H1 (cell line): Measurements from ENCODE around the gene PUS3. TPM values are rescaled to one million over a fixed set of nuclear protein-coding genes. Genes with fewer than 3 reads are reported as not detected.
A peak's percentile ranks its signal among the peaks of the same experiment; 100 is the strongest.

ENCODE experiments used
- CTCF ChIA-PET: fragments of 300-600 bp; sonication (Branson Sonifier 250); formaldehyde crosslinking; loops from one replicate; lab custom pipeline; 2021; ENCODE audit not compliant: partially characterized antibody; lab: Charles Lee
- POLR2A ChIA-PET: fragments of 300-600 bp; sonication (Branson Sonifier 250); formaldehyde crosslinking; loops from one replicate; lab custom pipeline; 2021; ENCODE audit warnings: inconsistent platforms; ENCODE audit not compliant: partially characterized antibody; lab: Charles Lee
- DNase-seq, 2 experiments: peaks; one replicate each; pipeline versions ENCODE4 v3.0.0 to v3.0.0-alpha.2; 2010 to 2022; ENCODE audit warnings: low spot score in 2 of 2, low read depth in 1 of 2, mixed read lengths in 1 of 2
- FAIRE-seq: peaks from 2 replicates; lab custom pipeline; 2011; peaks lifted over from hg19 to GRCh38; lab: Jason Lieb, UNC
- H2AFZ ChIP-seq: 2 replicates; pipeline ENCODE4 v1.8.1; 2012; ENCODE audit warnings: low read length, inconsistent platforms
- H2AK5ac ChIP-seq: 2 replicates; pipeline ENCODE4 v1.6.1; 2013; ENCODE audit warnings: low read depth, low read length
- H2BK120ac ChIP-seq: replicated peaks from 2 replicates; pipeline ENCODE3; 2013; ENCODE audit warnings: low read depth, low read length, inconsistent platforms
- H2BK12ac ChIP-seq: 2 replicates; pipeline ENCODE4 v1.6.1; 2013; ENCODE audit warnings: low read depth, low read length
- H2BK15ac ChIP-seq: 2 replicates; pipeline ENCODE4 v1.6.1; 2013; ENCODE audit warnings: low read length
- H2BK20ac ChIP-seq: 2 replicates; pipeline ENCODE4 v1.6.1; 2013; ENCODE audit warnings: low read length
- H2BK5ac ChIP-seq: 2 replicates; pipeline ENCODE4 v1.6.1; 2013; ENCODE audit warnings: low read depth, low read length
- H3K14ac ChIP-seq: 2 replicates; pipeline ENCODE4 v1.6.1; 2013; ENCODE audit warnings: inconsistent platforms; ENCODE audit not compliant: insufficient read length
- H3K18ac ChIP-seq: 2 replicates; pipeline ENCODE4 v1.6.1; 2013; ENCODE audit warnings: low read length; ENCODE audit errors: extremely low read depth
- H3K23ac ChIP-seq: 2 replicates; pipeline ENCODE4 v1.6.1; 2013; ENCODE audit warnings: inconsistent platforms; ENCODE audit not compliant: insufficient read length
- H3K23me2 ChIP-seq: 2 replicates; pipeline ENCODE4 v1.6.1; 2013; ENCODE audit warnings: low read depth, low read length
- H3K27ac ChIP-seq: 2 replicates; pipeline ENCODE4 v1.6.1; 2011; ENCODE audit warnings: low read depth, low read length, inconsistent platforms
- H3K27me3 ChIP-seq, 4 experiments: replicated peaks in 1 of 4; 1 replicate in 1 of 4; 2 replicates in 3 of 4; pipeline versions ENCODE4 v1.6.1 to v1.8.1; 2011 to 2013; ENCODE audit warnings: low read length in 3 of 4, mild to moderate bottlenecking in 3 of 4, inconsistent platforms in 2 of 4, mixed read lengths in 2 of 4, moderate library complexity in 1 of 4; ENCODE audit not compliant: control insufficient read depth in 3 of 4, insufficient read depth in 3 of 4; ENCODE audit errors: extremely low read depth in 1 of 4
- H3K36me3 ChIP-seq, 4 experiments: 2 replicates each; pipeline versions ENCODE4 v1.6.1 to v1.8.1; 2011 to 2013; ENCODE audit warnings: mild to moderate bottlenecking in 4 of 4, low read length in 3 of 4, moderate library complexity in 2 of 4, control low read depth in 1 of 4, inconsistent platforms in 1 of 4; ENCODE audit not compliant: insufficient read depth in 4 of 4, control insufficient read depth in 2 of 4
- H3K4ac ChIP-seq: replicated peaks from 2 replicates; pipeline ENCODE3; 2013; ENCODE audit warnings: low read length, low read depth, mixed read lengths, inconsistent platforms; ENCODE audit not compliant: insufficient read length
- H3K4me1 ChIP-seq, 4 experiments: replicated peaks in 1 of 4; 1 replicate in 1 of 4; 2 replicates in 3 of 4; pipeline versions ENCODE4 v1.6.1 to v1.8.1; 2011 to 2013; ENCODE audit warnings: low read length in 3 of 4, inconsistent platforms in 2 of 4, mixed read lengths in 1 of 4; ENCODE audit not compliant: insufficient read depth in 4 of 4, control insufficient read depth in 3 of 4
- H3K4me2 ChIP-seq, 2 experiments: 2 replicates each; pipeline versions ENCODE4 v1.6.1 to v1.8.1; 2011 to 2013; ENCODE audit warnings: low read depth in 2 of 2, low read length in 2 of 2, control low read depth in 1 of 2, inconsistent platforms in 1 of 2, mild to moderate bottlenecking in 1 of 2; ENCODE audit not compliant: insufficient read depth in 1 of 2
- H3K4me3 ChIP-seq, 4 experiments: fragments of 200-600, 300-600 bp in 1 of 4; sonication (generic), shearing (Covaris generic), sonication (Bioruptor Twin) in 1 of 4; 2 replicates each; pipeline versions ENCODE4 v1.5.1 to v1.8.1; 2011 to 2016; ENCODE audit warnings: low read length in 4 of 4, low read depth in 3 of 4, control low read depth in 2 of 4, inconsistent platforms in 2 of 4, mild to moderate bottlenecking in 2 of 4, mixed read lengths in 1 of 4, moderate library complexity in 1 of 4; ENCODE audit not compliant: insufficient read depth in 2 of 4; ENCODE audit errors: extremely low read depth in 1 of 4
- H3K56ac ChIP-seq: replicated peaks from 2 replicates; pipeline ENCODE3; 2013; ENCODE audit warnings: low read depth, mild to moderate bottlenecking, mixed read lengths, low read length, inconsistent platforms; ENCODE audit not compliant: insufficient read length
- H3K79me1 ChIP-seq: 2 replicates; pipeline ENCODE4 v1.6.1; 2013; ENCODE audit warnings: low read depth, low read length, control low read depth
- H3K79me2 ChIP-seq, 2 experiments: 2 replicates each; pipeline versions ENCODE4 v1.6.1 to v1.8.1; 2012 to 2013; ENCODE audit warnings: low read length in 2 of 2, mild to moderate bottlenecking in 2 of 2, inconsistent platforms in 1 of 2; ENCODE audit not compliant: insufficient read depth in 2 of 2, control insufficient read depth in 1 of 2
- H3K9ac ChIP-seq, 4 experiments: replicated peaks in 1 of 4; 1 replicate in 1 of 4; 2 replicates in 3 of 4; pipeline versions ENCODE4 v1.6.1 to v1.8.1; 2011 to 2013; ENCODE audit warnings: low read depth in 3 of 4, low read length in 3 of 4, control low read depth in 2 of 4, mild to moderate bottlenecking in 2 of 4, moderate library complexity in 2 of 4, inconsistent platforms in 1 of 4; ENCODE audit errors: extremely low read depth in 1 of 4
- H3K9me3 ChIP-seq, 2 experiments: 2 replicates each; pipeline versions ENCODE4 v1.6.1 to v1.8.1; 2012 to 2013; ENCODE audit warnings: mild to moderate bottlenecking in 2 of 2, moderate library complexity in 2 of 2, control low read depth in 1 of 2, inconsistent platforms in 1 of 2, low read depth in 1 of 2, low read length in 1 of 2, mixed read lengths in 1 of 2; ENCODE audit not compliant: insufficient read depth in 2 of 2
- H4K20me1 ChIP-seq, 2 experiments: replicated peaks in 1 of 2; 2 replicates each; pipeline versions ENCODE3 to v1.8.1; 2011 to 2013; ENCODE audit warnings: inconsistent platforms in 2 of 2, low read length in 2 of 2, mild to moderate bottlenecking in 1 of 2; ENCODE audit not compliant: insufficient read depth in 2 of 2, control insufficient read depth in 1 of 2
- H4K5ac ChIP-seq: 2 replicates; pipeline ENCODE4 v1.6.1; 2013; ENCODE audit warnings: low read length, low read depth, mixed read lengths, inconsistent platforms; ENCODE audit not compliant: insufficient read length
- H4K8ac ChIP-seq: 2 replicates; pipeline ENCODE4 v1.8.0; 2013; ENCODE audit warnings: mild to moderate bottlenecking, moderate library complexity, low read length, inconsistent platforms; ENCODE audit not compliant: insufficient read depth; ENCODE audit errors: extremely low read depth
- H4K91ac ChIP-seq: replicated peaks from 2 replicates; pipeline ENCODE3; 2013; ENCODE audit warnings: low read length, mixed read lengths, inconsistent platforms; ENCODE audit not compliant: insufficient read length
- KDM4A ChIP-seq: IDR thresholded peaks from one replicate; pipeline ENCODE4 v1.7.1; 2012; ENCODE audit warnings: low read depth, mild to moderate bottlenecking, moderate library complexity, low read length, inconsistent platforms; ENCODE audit not compliant: severe bottlenecking
- RAD21 ChIP-seq, 2 experiments: IDR thresholded peaks in 1 of 2; conservative IDR thresholded peaks in 1 of 2; 2 replicates each; pipeline ENCODE4 v1.6.1; 2011; ENCODE audit warnings: low read depth in 2 of 2, low read length in 2 of 2, improper control_type of control experiment in 1 of 2, inconsistent platforms in 1 of 2, mild to moderate bottlenecking in 1 of 2, moderate library complexity in 1 of 2
- RNF2 ChIP-seq: fragments of 200-900, 300-1000 bp; sonication (generic); IDR thresholded peaks from 2 replicates; pipeline ENCODE4 v1.7.1; 2016; ENCODE audit warnings: borderline replicate concordance, low read depth, mild to moderate bottlenecking, antibody characterized with exemption, low read length; ENCODE audit not compliant: poor library complexity, severe bottlenecking; ENCODE audit errors: missing control alignments
- RXRA ChIP-seq: IDR thresholded peaks from 2 replicates; pipeline ENCODE4 v1.6.1; 2011; ENCODE audit warnings: low read depth, mild to moderate bottlenecking, low read length, moderate library complexity; ENCODE audit not compliant: insufficient read depth
- SRF ChIP-seq: IDR thresholded peaks from 2 replicates; pipeline ENCODE4 v1.6.1; 2011; ENCODE audit warnings: mild to moderate bottlenecking, low read depth, low read length, moderate library complexity
- TEAD4 ChIP-seq: IDR thresholded peaks from 2 replicates; pipeline ENCODE4 v1.6.1; 2012; ENCODE audit warnings: low read depth, low read length, inconsistent platforms, mixed read lengths
- WGBS, 2 experiments: shearing (Covaris generic) in 1 of 2; methylation state at CpG; one replicate each; pipeline versions ENCODE4 v1.1.6 to v1.1.7; 2013 to 2015; ENCODE audit warnings: low lambda C conversion rate in 2 of 2, mixed read lengths in 2 of 2, inconsistent platforms in 1 of 2, low coverage in 1 of 2, missing lambda C conversion rate in 1 of 2; ENCODE audit not compliant: insufficient replicate concordance in 2 of 2, insufficient coverage in 1 of 2, insufficient read length in 1 of 2; ENCODE audit errors: extremely low coverage in 1 of 2, missing lambda C conversion rate in 1 of 2; 5-methylcytosine and 5-hydroxymethylcytosine counted together
- polyA plus RNA-seq, 7 experiments: library from polyadenylated mRNA; depleted of rRNA in 3 of 7; stranded (reverse) in 5 of 7; unstranded in 2 of 7; fragments of >200 nt in 5 of 7; fragments of 200-250 nt in 2 of 7; gene quantifications; 1 replicate in 5 of 7; 2 replicates in 1 of 7; 4 replicates in 1 of 7; pipeline versions ENCODE4 v1.2.1 to v1.2.3, GENCODE V29; 2011 to 2013; ENCODE audit warnings: missing spikeins in 2 of 7, mixed read lengths in 2 of 7
- total RNA-seq: library from RNA; stranded (reverse); fragmentation: NEBNext Ultra II Directional; extraction: Animal tissue kit (Norgen Biotek cat#: 25700); gene quantifications from 2 replicates; pipeline ENCODE4 v1.2.1, GENCODE V29; 2021
- TF ChIP-seq, protein P1 (sequence below): IDR thresholded peaks from 2 replicates; pipeline ENCODE4 v1.6.1; 2012; ENCODE audit warnings: inconsistent platforms
- TF ChIP-seq, protein P2 (sequence below): IDR thresholded peaks from 2 replicates; pipeline ENCODE4 v1.6.1; 2012; ENCODE audit warnings: low read length, inconsistent platforms

Gene PUS3
- total and polyA plus RNA-seq, 2 of the 8 experiments (the other 6 are each of a cell fraction or from before 2014, with no cell fraction given): 8.7 to 22.6 TPM

- Histone ChIP-seq H3K56ac (no peak overlapping the region), H3K18ac (no peak overlapping the region), H4K8ac (no peak overlapping the region), H3K79me2 (no peaks in the 10 kb centered on the region), H2AK5ac (no peak overlapping the region), H3K27me3 (no peaks in the 10 kb centered on the region), H3K36me3 (no peaks in the 10 kb centered on the region), H3K4me3 (no peak overlapping the region), H3K4ac (no peak overlapping the region), H2BK15ac (no peak overlapping the region), H3K79me1 (no peaks in the 10 kb centered on the region), H2BK120ac (no peak overlapping the region), H3K23ac (no peak overlapping the region), H2BK20ac (no peak overlapping the region), H2AFZ (no peak overlapping the region), H3K4me2 (no peak overlapping the region), H2BK12ac (no peak overlapping the region), H3K14ac (no peak overlapping the region), H3K9ac (no peak overlapping the region), H4K20me1 (no peaks in the 10 kb centered on the region), H3K23me2 (no peaks in the 10 kb centered on the region), H4K5ac (no peak overlapping the region), H4K91ac (no peak overlapping the region), H2BK5ac (no peak overlapping the region), H3K27ac (no peak overlapping the region), H3K9me3 (no peaks in the 10 kb centered on the region), H3K4me1 (no peaks in the 10 kb centered on the region; a peak in 3 of 7 replicates)
- FAIRE-seq (no peak), DNase-seq (no peak)
- CTCF ChIA-PET: interaction anchor here (0.5 to 5.8 kb wide), 12 partner anchors 12 to 702 kb away, joined by 3 to 118 read pairs (median 4); no protein-coding TSS in a partner anchor
- TF ChIP-seq, protein P1, sequence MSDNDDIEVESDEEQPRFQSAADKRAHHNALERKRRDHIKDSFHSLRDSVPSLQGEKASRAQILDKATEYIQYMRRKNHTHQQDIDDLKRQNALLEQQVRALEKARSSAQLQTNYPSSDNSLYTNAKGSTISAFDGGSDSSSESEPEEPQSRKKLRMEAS: no peak
- TF ChIP-seq RNF2: no peak
- TF ChIP-seq RXRA: no peak
- no peak for TF ChIP-seq SRF
- peak; percentile 14; a peak in 2 of 4 replicates for TF ChIP-seq RAD21 (IDR thresholded peaks at IDR 0.05 in 1 of 2, conservative IDR thresholded peaks at IDR 0.05 in 1 of 2; ENCODE audit: low read depth in 2 of 2, low read length in 2 of 2)
- no peak for TF ChIP-seq TEAD4
- TF ChIP-seq, protein P2, sequence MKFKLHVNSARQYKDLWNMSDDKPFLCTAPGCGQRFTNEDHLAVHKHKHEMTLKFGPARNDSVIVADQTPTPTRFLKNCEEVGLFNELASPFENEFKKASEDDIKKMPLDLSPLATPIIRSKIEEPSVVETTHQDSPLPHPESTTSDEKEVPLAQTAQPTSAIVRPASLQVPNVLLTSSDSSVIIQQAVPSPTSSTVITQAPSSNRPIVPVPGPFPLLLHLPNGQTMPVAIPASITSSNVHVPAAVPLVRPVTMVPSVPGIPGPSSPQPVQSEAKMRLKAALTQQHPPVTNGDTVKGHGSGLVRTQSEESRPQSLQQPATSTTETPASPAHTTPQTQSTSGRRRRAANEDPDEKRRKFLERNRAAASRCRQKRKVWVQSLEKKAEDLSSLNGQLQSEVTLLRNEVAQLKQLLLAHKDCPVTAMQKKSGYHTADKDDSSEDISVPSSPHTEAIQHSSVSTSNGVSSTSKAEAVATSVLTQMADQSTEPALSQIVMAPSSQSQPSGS: no peak
- no peak for TF ChIP-seq KDM4A
- POLR2A ChIA-PET: interaction anchor here (0.6 to 1.4 kb wide), 5 partner anchors 10 to 264 kb away, joined by 3 read pairs; partner anchors contain the start of gene HYLS1
- 79% methylated on average over 6 of the region's 6 CpGs; no CpG with 5 or more reads in 1 of the 2 experiments for whole genome bisulfite sequencing, 2 experiments
Observed at GRCh38 chr11:125925247-125925740, 22.3 kb upstream of the PUS3 start.
